Measurements from ENCODE around the gene MDN1.

The MDN1 gene

GRCh38 chr6:89693207-89693606, 126.4 kb downstream of the MDN1 start:
- Histone ChIP-seq H3K79me1 (replicated peaks; ENCODE audit: low read length, poor library complexity, severe bottlenecking) (peaks cover 6% of the 10 kb centered on the region), H3K4ac (ENCODE audit: low read depth in 1 of 2, low read length in 2 of 2) (no peak overlapping the region), H3K4me1 (ENCODE audit: control insufficient read depth, insufficient read depth, low read depth, low read length) (peaks cover 3% of the 10 kb centered on the region), H3K9ac (ENCODE audit: low read length) (no peak overlapping the region), H3K14ac (ENCODE audit: low read length in 2 of 2) (no peak overlapping the region), H3K23ac (ENCODE audit: low read length in 2 of 2) (no peak overlapping the region), H2BK15ac (ENCODE audit: low read depth, poor library complexity, severe bottlenecking) (no peak overlapping the region), H2AFZ (ENCODE audit: low read depth, low read length) (no peak overlapping the region), H3K9me3 (ENCODE audit: control insufficient read depth, low read length) (no peaks in the 10 kb centered on the region), H3K4me3 (ENCODE audit: insufficient read depth in 1 of 2, low read depth in 1 of 2, low read length in 2 of 2) (no peak overlapping the region), H3K36me3 (ENCODE audit: control insufficient read depth in 1 of 2, insufficient read depth in 2 of 2, low read depth in 1 of 2, low read length in 2 of 2) (peaks cover 43 to 80% of the 10 kb centered on the region in 2 experiments), H3K18ac (ENCODE audit: low read depth in 1 of 2, low read length in 2 of 2) (no peak overlapping the region), H2BK5ac (ENCODE audit: low read depth, low read length, poor library complexity, severe bottlenecking) (no peak overlapping the region), H2AK5ac (ENCODE audit: low read length, severe bottlenecking) (no peak overlapping the region), H3K4me2 (ENCODE audit: low read length, poor library complexity, severe bottlenecking) (no peak overlapping the region), H2BK12ac (ENCODE audit: low read length in 2 of 2) (no peak overlapping the region), H4K8ac (ENCODE audit: low read length) (no peak overlapping the region), H3K27me3 (ENCODE audit: control insufficient read depth in 1 of 2, insufficient read depth in 1 of 2, low read length in 2 of 2) (no peaks in the 10 kb centered on the region), H3K27ac (ENCODE audit: low read length, poor library complexity, severe bottlenecking) (no peak overlapping the region), H4K91ac (ENCODE audit: low read length) (no peak overlapping the region), H2BK120ac (ENCODE audit: low read depth, low read length) (no peak overlapping the region)
- DNase-seq, result no peak
- WGBS, result no CpG with 5 or more reads among the region's 2 CpGs

- Histone ChIP-seq H2BK5ac (ENCODE audit: low read depth, low read length, poor library complexity, severe bottlenecking) (no peak overlapping the region), H3K4me3 (ENCODE audit: insufficient read depth in 1 of 2, low read depth in 1 of 2, low read length in 2 of 2) (no peak overlapping the region), H4K8ac (ENCODE audit: low read length) (no peak overlapping the region), H3K36me3 (ENCODE audit: control insufficient read depth in 1 of 2, insufficient read depth in 2 of 2, low read depth in 1 of 2, low read length in 2 of 2) (peaks cover 47 to 85% of the 10 kb centered on the region in 2 experiments), H3K79me1 (replicated peaks; ENCODE audit: low read length, poor library complexity, severe bottlenecking) (peaks cover 6% of the 10 kb centered on the region), H3K14ac (ENCODE audit: low read length in 2 of 2) (no peak overlapping the region), H3K18ac (ENCODE audit: low read depth in 1 of 2, low read length in 2 of 2) (no peak overlapping the region), H3K23ac (ENCODE audit: low read length in 2 of 2) (no peak overlapping the region), H2BK120ac (ENCODE audit: low read depth, low read length) (no peak overlapping the region), H2BK12ac (ENCODE audit: low read length in 2 of 2) (no peak overlapping the region), H3K4me1 (ENCODE audit: control insufficient read depth, insufficient read depth, low read depth, low read length) (peaks cover 3% of the 10 kb centered on the region), H2AFZ (ENCODE audit: low read depth, low read length) (no peak overlapping the region), H3K27ac (ENCODE audit: low read length, poor library complexity, severe bottlenecking) (no peak overlapping the region), H2AK5ac (ENCODE audit: low read length, severe bottlenecking) (no peak overlapping the region), H3K4me2 (ENCODE audit: low read length, poor library complexity, severe bottlenecking) (no peak overlapping the region), H3K27me3 (ENCODE audit: control insufficient read depth in 1 of 2, insufficient read depth in 1 of 2, low read length in 2 of 2) (no peaks in the 10 kb centered on the region), H3K9ac (ENCODE audit: low read length) (no peak overlapping the region), H3K4ac (ENCODE audit: low read depth in 1 of 2, low read length in 2 of 2) (no peak overlapping the region), H3K9me3 (ENCODE audit: control insufficient read depth, low read length) (no peaks in the 10 kb centered on the region), H2BK15ac (ENCODE audit: low read depth, poor library complexity, severe bottlenecking) (no peak overlapping the region), H4K91ac (ENCODE audit: low read length) (no peak overlapping the region)
- no peak for DNase-seq
- WGBS, result 93% methylated on average over 9 of the region's 9 CpGs
Observed at GRCh38 chr6:89692256-89692655, 127.3 kb downstream of the MDN1 start.

- H3K9ac ChIP-seq (ENCODE audit: low read length), result no peak overlapping the region
- no peak overlapping the region for H3K4me3 ChIP-seq (ENCODE audit: insufficient read depth in 1 of 2, low read depth in 1 of 2, low read length in 2 of 2)
- H3K27me3 ChIP-seq (ENCODE audit: control insufficient read depth in 1 of 2, insufficient read depth in 1 of 2, low read length in 2 of 2), result no peaks in the 10 kb centered on the region
- no peaks in the 10 kb centered on the region for H3K9me3 ChIP-seq (ENCODE audit: control insufficient read depth, low read length)
- H4K91ac ChIP-seq (ENCODE audit: low read length), result no peak overlapping the region
- H3K79me1 ChIP-seq (replicated peaks; ENCODE audit: low read length, poor library complexity, severe bottlenecking), result peaks cover 6% of the 10 kb centered on the region
- H2AFZ ChIP-seq (ENCODE audit: low read depth, low read length), result no peak overlapping the region
- no peak overlapping the region for H3K27ac ChIP-seq (ENCODE audit: low read length, poor library complexity, severe bottlenecking)
- H2BK12ac ChIP-seq (ENCODE audit: low read length in 2 of 2), result no peak overlapping the region
- DNase-seq, result no peak
- peaks cover 3% of the 10 kb centered on the region for H3K4me1 ChIP-seq (ENCODE audit: control insufficient read depth, insufficient read depth, low read depth, low read length)
- no peak overlapping the region for H4K8ac ChIP-seq (ENCODE audit: low read length)
- H2BK15ac ChIP-seq (ENCODE audit: low read depth, poor library complexity, severe bottlenecking), result no peak overlapping the region
- H3K36me3 ChIP-seq (ENCODE audit: control insufficient read depth in 1 of 2, insufficient read depth in 2 of 2, low read depth in 1 of 2, low read length in 2 of 2), result peaks cover 50 to 86% of the 10 kb centered on the region in 2 experiments
- H2AK5ac ChIP-seq (ENCODE audit: low read length, severe bottlenecking), result no peak overlapping the region
- H3K4me2 ChIP-seq (ENCODE audit: low read length, poor library complexity, severe bottlenecking), result no peak overlapping the region
- H2BK120ac ChIP-seq (ENCODE audit: low read depth, low read length), result no peak overlapping the region
- no peak overlapping the region for H3K14ac ChIP-seq (ENCODE audit: low read length in 2 of 2)
- H3K18ac ChIP-seq (ENCODE audit: low read depth in 1 of 2, low read length in 2 of 2), result no peak overlapping the region
- H3K23ac ChIP-seq (ENCODE audit: low read length in 2 of 2), result no peak overlapping the region
- no peak overlapping the region for H3K4ac ChIP-seq (ENCODE audit: low read depth in 1 of 2, low read length in 2 of 2)
- H2BK5ac ChIP-seq (ENCODE audit: low read depth, low read length, poor library complexity, severe bottlenecking), result no peak overlapping the region
Observed at GRCh38 chr6:89690944-89691324, 128.7 kb downstream of the MDN1 start.

DNA sequence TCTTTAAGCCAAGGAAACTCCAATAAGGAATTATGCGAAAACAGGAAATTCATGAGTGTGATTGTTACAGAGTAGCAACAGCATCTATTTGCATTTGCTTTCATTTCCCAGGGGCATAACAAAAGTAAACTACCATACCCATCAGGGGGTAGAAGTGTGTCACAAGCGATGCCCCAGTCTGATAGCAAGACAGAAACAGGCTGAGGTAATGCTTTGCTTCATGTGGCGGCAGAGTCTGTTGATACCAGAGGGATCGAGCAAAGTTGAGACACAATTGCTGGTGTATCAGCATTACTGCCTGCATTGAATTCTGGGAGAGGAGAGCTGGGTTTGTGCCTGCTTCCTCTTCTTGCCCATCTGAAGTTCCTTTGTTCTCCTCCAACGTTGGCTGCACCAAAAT, 129.9 kb downstream of the MDN1 start:
- Histone ChIP-seq H3K23ac (ENCODE audit: low read length in 2 of 2) (no peak overlapping the region), H2BK15ac (ENCODE audit: low read depth, poor library complexity, severe bottlenecking) (no peak overlapping the region), H3K36me3 (ENCODE audit: control insufficient read depth in 1 of 2, insufficient read depth in 2 of 2, low read depth in 1 of 2, low read length in 2 of 2) (peaks cover 39 to 89% of the 10 kb centered on the region in 2 experiments), H4K8ac (ENCODE audit: low read length) (no peak overlapping the region), H2AFZ (ENCODE audit: low read depth, low read length) (no peak overlapping the region), H2BK5ac (ENCODE audit: low read depth, low read length, poor library complexity, severe bottlenecking) (no peak overlapping the region), H3K9me3 (ENCODE audit: control insufficient read depth, low read length) (no peaks in the 10 kb centered on the region), H3K4me2 (ENCODE audit: low read length, poor library complexity, severe bottlenecking) (no peak overlapping the region), H2BK120ac (ENCODE audit: low read depth, low read length) (no peak overlapping the region), H2BK12ac (ENCODE audit: low read length in 2 of 2) (no peak overlapping the region), H3K79me1 (replicated peaks; ENCODE audit: low read length, poor library complexity, severe bottlenecking) (peaks cover 6% of the 10 kb centered on the region), H3K4ac (ENCODE audit: low read depth in 1 of 2, low read length in 2 of 2) (no peak overlapping the region), H3K4me3 (ENCODE audit: insufficient read depth in 1 of 2, low read depth in 1 of 2, low read length in 2 of 2) (no peak overlapping the region), H3K9ac (ENCODE audit: low read length) (no peak overlapping the region), H2AK5ac (ENCODE audit: low read length, severe bottlenecking) (no peak overlapping the region), H3K14ac (ENCODE audit: low read length in 2 of 2) (no peak overlapping the region), H3K27me3 (ENCODE audit: control insufficient read depth in 1 of 2, insufficient read depth in 1 of 2, low read length in 2 of 2) (no peaks in the 10 kb centered on the region), H3K18ac (ENCODE audit: low read depth in 1 of 2, low read length in 2 of 2) (no peak overlapping the region), H3K4me1 (ENCODE audit: control insufficient read depth, insufficient read depth, low read depth, low read length) (peaks cover 3% of the 10 kb centered on the region), H3K27ac (ENCODE audit: low read length, poor library complexity, severe bottlenecking) (no peak overlapping the region), H4K91ac (ENCODE audit: low read length) (no peak overlapping the region)
- DNase-seq, result no peak
- WGBS, result 79% methylated on average over 4 of the region's 5 CpGs
